ENCODE results near the gene C17orf100.

Gene C17orf100

GRCh38 chr17:6700948-6701307 lies 49.4 kb downstream of the C17orf100 start:
- Histone ChIP-seq H3K9me3 (ENCODE audit: control insufficient read depth, insufficient read depth, low read length) (no peaks in the 10 kb centered on the region), H3K4me1 (ENCODE audit: insufficient read depth, low read length) (peaks cover 16% of the 10 kb centered on the region; the same call in 1 of the 2 replicates), H3K9ac (ENCODE audit: low read depth, low read length) (no peak overlapping the region), H3K36me3 (ENCODE audit: insufficient read depth, low read length) (no peaks in the 10 kb centered on the region)

DNA sequence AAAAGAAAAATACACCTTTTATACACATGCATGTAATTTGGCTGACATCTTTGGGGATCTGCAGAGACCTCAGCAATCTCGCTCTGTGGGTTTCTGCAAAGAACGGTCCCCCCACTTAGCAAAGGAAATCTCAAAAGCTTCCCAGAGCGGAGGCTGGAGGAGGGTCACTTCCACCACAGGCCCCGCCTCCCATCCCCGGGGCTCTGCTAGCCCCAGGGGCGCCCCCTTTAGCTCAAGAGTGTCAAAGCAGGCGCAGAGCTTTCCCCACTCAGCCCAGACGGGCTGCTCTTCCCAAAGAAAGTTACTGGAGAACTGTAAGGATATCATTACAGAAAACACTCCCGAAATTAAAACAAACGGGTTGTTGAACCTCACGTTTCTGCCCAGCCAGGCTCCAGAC lies 50.2 kb downstream of the C17orf100 start:
- no peaks in the 10 kb centered on the region for H3K36me3 ChIP-seq (ENCODE audit: insufficient read depth, low read length)
- H3K4me1 ChIP-seq (ENCODE audit: insufficient read depth, low read length) = peaks cover 16% of the 10 kb centered on the region; the same call in 1 of the 2 replicates
- no peaks in the 10 kb centered on the region for H3K9me3 ChIP-seq (ENCODE audit: control insufficient read depth, insufficient read depth, low read length)
- H3K9ac ChIP-seq (ENCODE audit: low read depth, low read length) = no peak overlapping the region

DNA sequence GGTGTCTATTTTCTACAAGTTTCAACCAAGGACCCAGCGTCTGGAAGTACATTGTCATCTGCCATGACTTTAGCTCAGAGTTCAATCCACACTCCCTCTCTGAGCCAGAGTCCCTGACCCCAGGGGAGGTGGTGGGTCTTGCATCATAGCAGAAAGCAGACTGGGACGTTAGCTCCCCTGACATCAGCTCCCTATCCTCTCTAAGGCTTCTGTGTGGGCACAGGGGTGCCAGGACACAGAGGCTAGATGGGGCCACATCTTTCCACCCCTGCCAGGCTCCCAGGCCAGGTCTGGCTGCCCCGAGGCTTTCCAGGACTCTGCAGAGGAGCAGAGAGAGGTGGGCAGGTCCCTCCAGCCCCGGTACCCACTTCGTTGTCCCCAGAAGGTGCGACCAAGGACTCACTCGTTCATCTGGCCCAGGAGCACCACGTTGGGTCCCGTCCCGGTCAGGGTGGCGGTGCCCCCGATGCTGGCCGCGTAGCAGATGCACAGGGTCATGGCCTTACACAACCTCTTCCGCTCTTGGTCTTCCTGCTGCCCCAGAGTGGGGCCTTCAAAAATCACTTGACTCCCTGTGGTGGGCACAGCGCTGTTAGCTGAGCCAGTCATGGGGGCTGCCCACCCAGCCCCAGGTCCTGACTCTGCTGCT lies 51.1 kb downstream of the C17orf100 start:
- Histone ChIP-seq H3K9ac (ENCODE audit: low read depth, low read length) (no peak overlapping the region), H3K9me3 (ENCODE audit: control insufficient read depth, insufficient read depth, low read length) (no peaks in the 10 kb centered on the region), H3K36me3 (ENCODE audit: insufficient read depth, low read length) (no peaks in the 10 kb centered on the region), H3K4me1 (ENCODE audit: insufficient read depth, low read length) (peaks cover 16% of the 10 kb centered on the region; the same call in 1 of the 2 replicates)
